Activated CD8-positive, alpha-beta T cell treated with anti-CD3 and anti-CD28 coated beads for 36 hours (primary cell): Measurements from ENCODE around the gene NR2F1-AS1. TPM values are rescaled to one million over a fixed set of nuclear protein-coding genes. Genes with fewer than 3 reads are reported as not detected.

Experiments
- ATAC-seq: fragments of 200-7000 bp; cut with Tn5 transposase; one replicate; pipeline ENCODE4 v1.10.0; 2021; ENCODE audit warnings: mild to moderate bottlenecking, moderate library complexity
- CTCF ChIA-PET: fragments of 350-600 bp; sonication (Branson Sonifier 250); formaldehyde crosslinking; loops from one replicate; lab custom pipeline; 2021; ENCODE audit warnings: antibody characterized with exemption; lab: Charles Lee
- POLR2A ChIA-PET: fragments of 350-600 bp; sonication (Branson Sonifier 250); formaldehyde crosslinking; loops from one replicate; lab custom pipeline; 2021; ENCODE audit warnings: antibody characterized with exemption; lab: Charles Lee
- DNase-seq: peaks from one replicate; pipeline ENCODE4 v3.0.0-alpha.2; 2020
- H3K27ac Mint-ChIP-seq: one replicate; pipeline ENCODE4 v1.8.0; 2021; ENCODE audit warnings: mild to moderate bottlenecking, mixed read lengths
- H3K27me3 Mint-ChIP-seq: one replicate; pipeline ENCODE4 v1.8.0; 2021; ENCODE audit warnings: mixed read lengths
- H3K36me3 Mint-ChIP-seq: one replicate; pipeline ENCODE4 v1.8.0; 2021; ENCODE audit warnings: low read depth, mixed read lengths
- H3K4me1 Mint-ChIP-seq: one replicate; pipeline ENCODE4 v1.8.0; 2021; ENCODE audit warnings: low read depth, mixed read lengths
- H3K4me3 Mint-ChIP-seq: one replicate; pipeline ENCODE4 v1.8.0; 2021; ENCODE audit warnings: mild to moderate bottlenecking, moderate library complexity, mixed read lengths
- H3K9me3 Mint-ChIP-seq: one replicate; pipeline ENCODE4 v1.8.0; 2021; ENCODE audit warnings: mixed read lengths
- intact Hi-C: fragments of 100-400 bp; cut with micrococcal nuclease; formaldehyde crosslinking; loops from one replicate; pipeline ENCODE4 v1.10.0; 2022
- total RNA-seq, 2 experiments: library from RNA; stranded (reverse); gene quantifications; one replicate each; pipeline ENCODE4 v1.2.3, GENCODE V29; 2021
- TF ChIP-seq, protein P1 (sequence below): fragments of 200-600 bp; IDR thresholded peaks from one replicate; pipeline ENCODE4 v1.8.0; 2022; ENCODE audit warnings: antibody characterized with exemption, mild to moderate bottlenecking

NR2F1-AS1 gene
- total RNA-seq, 2 experiments from 2014 or later, result not detected

- TF ChIP-seq, protein P1, sequence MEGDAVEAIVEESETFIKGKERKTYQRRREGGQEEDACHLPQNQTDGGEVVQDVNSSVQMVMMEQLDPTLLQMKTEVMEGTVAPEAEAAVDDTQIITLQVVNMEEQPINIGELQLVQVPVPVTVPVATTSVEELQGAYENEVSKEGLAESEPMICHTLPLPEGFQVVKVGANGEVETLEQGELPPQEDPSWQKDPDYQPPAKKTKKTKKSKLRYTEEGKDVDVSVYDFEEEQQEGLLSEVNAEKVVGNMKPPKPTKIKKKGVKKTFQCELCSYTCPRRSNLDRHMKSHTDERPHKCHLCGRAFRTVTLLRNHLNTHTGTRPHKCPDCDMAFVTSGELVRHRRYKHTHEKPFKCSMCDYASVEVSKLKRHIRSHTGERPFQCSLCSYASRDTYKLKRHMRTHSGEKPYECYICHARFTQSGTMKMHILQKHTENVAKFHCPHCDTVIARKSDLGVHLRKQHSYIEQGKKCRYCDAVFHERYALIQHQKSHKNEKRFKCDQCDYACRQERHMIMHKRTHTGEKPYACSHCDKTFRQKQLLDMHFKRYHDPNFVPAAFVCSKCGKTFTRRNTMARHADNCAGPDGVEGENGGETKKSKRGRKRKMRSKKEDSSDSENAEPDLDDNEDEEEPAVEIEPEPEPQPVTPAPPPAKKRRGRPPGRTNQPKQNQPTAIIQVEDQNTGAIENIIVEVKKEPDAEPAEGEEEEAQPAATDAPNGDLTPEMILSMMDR, result no peak
- Mint-ChIP-seq H3K4me3 (no peak overlapping the region), H3K9me3 (no peaks in the 10 kb centered on the region), H3K27ac (no peak overlapping the region), H3K36me3 (no peaks in the 10 kb centered on the region), H3K4me1 (no peaks in the 10 kb centered on the region), H3K27me3 (peaks cover 3% of the 10 kb centered on the region)
- ChIA-PET CTCF (no interaction called here), POLR2A (no interaction called here)
- DNase-seq (no peak), ATAC-seq (no peak)
- intact Hi-C loops, result no loop called here
Observed at GRCh38 chr5:93382188-93382825, 198.7 kb downstream of the NR2F1-AS1 start.

DNA sequence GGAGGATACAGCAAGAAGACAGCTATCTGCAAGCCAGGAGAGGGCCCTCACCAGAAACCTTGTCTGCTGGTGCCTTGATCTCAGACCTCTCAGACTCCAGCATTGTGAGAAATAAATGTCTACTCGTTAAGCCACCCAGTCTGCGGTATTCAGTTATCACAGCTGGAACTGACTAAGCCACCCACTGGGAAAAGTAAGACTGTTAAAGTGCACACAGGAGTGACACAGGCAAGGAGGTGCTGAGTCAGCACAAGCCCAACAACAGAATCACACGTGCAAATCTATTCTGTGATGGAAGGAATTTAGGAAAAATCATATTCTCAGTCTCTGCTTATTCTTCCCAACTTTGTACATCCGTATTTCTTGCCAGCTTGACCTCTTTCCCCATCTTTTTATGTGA lies 200.0 kb downstream of the NR2F1-AS1 start:
- Mint-ChIP-seq H3K36me3 (no peaks in the 10 kb centered on the region), H3K4me3 (no peak overlapping the region), H3K27me3 (peaks cover 3% of the 10 kb centered on the region), H3K4me1 (no peaks in the 10 kb centered on the region), H3K27ac (no peak overlapping the region), H3K9me3 (no peaks in the 10 kb centered on the region)
- ChIA-PET CTCF (no interaction called here), POLR2A (no interaction called here)
- DNase-seq (no peak), ATAC-seq (no peak)
- intact Hi-C loops, result no loop called here
- TF ChIP-seq, protein P1, result no peak

- Mint-ChIP-seq H3K4me1 (no peaks in the 10 kb centered on the region), H3K36me3 (no peaks in the 10 kb centered on the region), H3K27me3 (peaks cover 2% of the 10 kb centered on the region), H3K9me3 (peaks cover 3% of the 10 kb centered on the region), H3K4me3 (no peak overlapping the region), H3K27ac (no peak overlapping the region)
- DNase-seq (no peak), ATAC-seq (no peak)
- CTCF ChIA-PET, result no interaction called here
- intact Hi-C loops, result no loop called here
- TF ChIP-seq, protein P1, result no peak
- POLR2A ChIA-PET, result no interaction called here
Observed at GRCh38 chr5:93378073-93378472, 202.9 kb downstream of the NR2F1-AS1 start.

- intact Hi-C loops, result no loop called here
- H3K27me3 Mint-ChIP-seq, result peaks cover 5% of the 10 kb centered on the region
- ATAC-seq (no peak), DNase-seq (no peak)
- CTCF ChIA-PET, result no interaction called here
- POLR2A ChIA-PET, result no interaction called here
- no peak overlapping the region for H3K4me3 Mint-ChIP-seq
- peaks cover 5% of the 10 kb centered on the region for H3K9me3 Mint-ChIP-seq
- H3K4me1 Mint-ChIP-seq, result no peaks in the 10 kb centered on the region
- no peak overlapping the region for H3K27ac Mint-ChIP-seq
- TF ChIP-seq, protein P1, result no peak
- no peaks in the 10 kb centered on the region for H3K36me3 Mint-ChIP-seq
Observed at GRCh38 chr5:93371893-93372292, 209.1 kb downstream of the NR2F1-AS1 start.

DNA sequence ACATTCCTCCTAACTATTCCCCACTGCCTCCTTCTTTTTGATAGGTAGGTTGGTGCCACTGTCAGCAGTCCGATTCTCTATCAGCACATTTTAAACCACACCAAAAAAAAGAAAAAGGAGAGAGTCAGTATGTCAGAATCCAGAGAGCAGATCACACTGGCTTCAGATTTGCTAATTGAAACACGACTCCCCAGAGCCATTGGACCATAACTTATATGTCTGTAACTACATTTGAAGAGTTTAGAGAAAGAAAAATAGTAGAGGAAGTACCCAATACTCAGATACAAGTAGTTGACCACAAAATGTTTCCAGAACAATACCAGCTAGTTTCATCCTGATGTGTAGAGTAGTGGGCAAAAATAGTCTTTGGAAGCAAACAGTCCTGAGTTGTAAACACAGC lies 216.6 kb downstream of the NR2F1-AS1 start:
- H3K27ac Mint-ChIP-seq, result no peak overlapping the region
- no peak for ATAC-seq
- no peaks in the 10 kb centered on the region for H3K9me3 Mint-ChIP-seq
- intact Hi-C loops, result no loop called here
- no peak for DNase-seq
- H3K27me3 Mint-ChIP-seq, result peaks cover 4% of the 10 kb centered on the region
- H3K4me1 Mint-ChIP-seq, result no peaks in the 10 kb centered on the region
- H3K4me3 Mint-ChIP-seq, result no peak overlapping the region
- ChIA-PET POLR2A (no interaction called here), CTCF (no interaction called here)
- H3K36me3 Mint-ChIP-seq, result no peaks in the 10 kb centered on the region
- TF ChIP-seq, protein P1, result no peak
